ENCODE results near the gene TGFB2. TPM values are rescaled to one million over a fixed set of nuclear protein-coding genes. Genes with fewer than 3 reads are reported as not detected.

TGFB2 gene
- total and polyA plus RNA-seq, 4 donors = 0.21 to 0.75 (median 0.41) TPM

DNA sequence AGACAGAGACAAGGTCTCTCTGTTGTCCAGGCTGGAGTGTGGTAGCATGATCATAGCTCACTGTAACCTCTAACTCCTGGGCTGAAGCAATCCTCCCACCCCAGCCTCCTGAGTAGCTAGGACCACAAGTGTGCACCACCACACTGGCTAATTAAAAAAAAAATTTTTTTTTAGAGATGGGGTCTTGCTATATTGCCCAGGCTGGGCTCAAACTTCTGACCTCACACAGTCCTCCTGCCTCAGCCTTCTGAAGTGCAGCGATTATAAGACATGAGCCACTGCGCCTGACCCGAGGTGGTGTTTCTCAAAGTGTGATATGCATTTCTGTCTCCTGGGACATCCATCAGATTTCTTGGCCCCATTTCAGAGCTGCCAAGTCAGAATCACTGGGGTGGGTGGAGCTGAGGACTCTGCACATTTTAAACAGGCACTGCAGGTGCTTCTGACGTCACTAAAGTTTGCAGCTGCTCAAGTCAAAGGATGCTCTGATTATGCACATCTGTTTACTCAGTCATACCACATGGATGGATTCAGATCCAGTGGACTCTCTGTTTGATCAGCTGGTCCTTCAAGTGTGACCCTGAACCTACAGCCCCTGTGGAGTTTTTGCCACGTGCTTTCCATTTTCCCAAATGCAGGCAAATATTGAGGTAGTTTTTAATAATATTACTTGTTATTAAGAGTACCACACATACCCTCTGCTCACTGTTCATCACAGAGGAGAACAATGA is 21.4 kb downstream of the TGFB2 start (continued):
- TF ChIP-seq FOXA2 (IDR thresholded peaks at IDR 0.05) = no peak

DNA sequence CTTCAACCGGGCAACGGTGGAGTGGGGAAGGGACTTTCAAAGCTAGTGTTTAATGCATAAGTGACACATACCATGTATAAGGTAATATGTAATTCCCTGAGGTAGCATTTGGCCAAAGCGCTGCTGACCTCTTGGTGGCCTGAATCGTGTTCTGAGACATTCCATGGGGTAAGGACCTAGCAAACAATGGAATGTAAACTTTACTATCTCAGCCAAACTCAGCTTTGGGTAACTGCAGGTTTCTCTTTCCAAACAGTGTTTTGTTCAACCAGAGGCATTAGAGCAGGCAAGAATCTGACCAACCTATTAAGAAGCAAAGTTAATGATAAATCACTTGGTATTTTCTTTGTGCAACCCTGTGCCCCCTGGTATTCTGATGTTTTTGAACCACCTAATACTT is 22.0 kb downstream of the TGFB2 start:
- Histone ChIP-seq H3K9me3 (ENCODE audit: control insufficient read depth in 4 of 4, low read length in 3 of 4) (no peaks in the 10 kb centered on the region), H3K4me1 (ENCODE audit: control insufficient read depth in 4 of 4, insufficient read depth in 4 of 4, low read length in 3 of 4) (peaks cover 0 to 5% (median 2%) of the 10 kb centered on the region in 4 donors), H3K27me3 (ENCODE audit: control insufficient read depth in 4 of 4, insufficient read depth in 4 of 4, low read length in 3 of 4) (no peaks in the 10 kb centered on the region), H3K36me3 (ENCODE audit: control insufficient read depth in 4 of 4, insufficient read depth in 3 of 4, low read depth in 1 of 4, low read length in 3 of 4) (no peaks in the 10 kb centered on the region), H3K27ac (ENCODE audit: low read depth in 1 of 2, low read length in 2 of 2) (no peak overlapping the region), H3K4me3 (ENCODE audit: low read depth in 1 of 3, low read length in 3 of 3) (no peak overlapping the region), H3K9ac (ENCODE audit: low read depth in 1 of 2, low read length in 2 of 2) (no peak overlapping the region)
- DNase-seq (ENCODE audit: low spot score) = no peak
- TF ChIP-seq, protein P1, sequence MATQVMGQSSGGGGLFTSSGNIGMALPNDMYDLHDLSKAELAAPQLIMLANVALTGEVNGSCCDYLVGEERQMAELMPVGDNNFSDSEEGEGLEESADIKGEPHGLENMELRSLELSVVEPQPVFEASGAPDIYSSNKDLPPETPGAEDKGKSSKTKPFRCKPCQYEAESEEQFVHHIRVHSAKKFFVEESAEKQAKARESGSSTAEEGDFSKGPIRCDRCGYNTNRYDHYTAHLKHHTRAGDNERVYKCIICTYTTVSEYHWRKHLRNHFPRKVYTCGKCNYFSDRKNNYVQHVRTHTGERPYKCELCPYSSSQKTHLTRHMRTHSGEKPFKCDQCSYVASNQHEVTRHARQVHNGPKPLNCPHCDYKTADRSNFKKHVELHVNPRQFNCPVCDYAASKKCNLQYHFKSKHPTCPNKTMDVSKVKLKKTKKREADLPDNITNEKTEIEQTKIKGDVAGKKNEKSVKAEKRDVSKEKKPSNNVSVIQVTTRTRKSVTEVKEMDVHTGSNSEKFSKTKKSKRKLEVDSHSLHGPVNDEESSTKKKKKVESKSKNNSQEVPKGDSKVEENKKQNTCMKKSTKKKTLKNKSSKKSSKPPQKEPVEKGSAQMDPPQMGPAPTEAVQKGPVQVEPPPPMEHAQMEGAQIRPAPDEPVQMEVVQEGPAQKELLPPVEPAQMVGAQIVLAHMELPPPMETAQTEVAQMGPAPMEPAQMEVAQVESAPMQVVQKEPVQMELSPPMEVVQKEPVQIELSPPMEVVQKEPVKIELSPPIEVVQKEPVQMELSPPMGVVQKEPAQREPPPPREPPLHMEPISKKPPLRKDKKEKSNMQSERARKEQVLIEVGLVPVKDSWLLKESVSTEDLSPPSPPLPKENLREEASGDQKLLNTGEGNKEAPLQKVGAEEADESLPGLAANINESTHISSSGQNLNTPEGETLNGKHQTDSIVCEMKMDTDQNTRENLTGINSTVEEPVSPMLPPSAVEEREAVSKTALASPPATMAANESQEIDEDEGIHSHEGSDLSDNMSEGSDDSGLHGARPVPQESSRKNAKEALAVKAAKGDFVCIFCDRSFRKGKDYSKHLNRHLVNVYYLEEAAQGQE (IDR thresholded peaks at IDR 0.05) = no peak
- no peak for TF ChIP-seq FOXA1 (IDR thresholded peaks at IDR 0.05)
- no peak for TF ChIP-seq TAF1 (conservative IDR thresholded peaks at IDR 0.05)
- TF ChIP-seq, protein P2, sequence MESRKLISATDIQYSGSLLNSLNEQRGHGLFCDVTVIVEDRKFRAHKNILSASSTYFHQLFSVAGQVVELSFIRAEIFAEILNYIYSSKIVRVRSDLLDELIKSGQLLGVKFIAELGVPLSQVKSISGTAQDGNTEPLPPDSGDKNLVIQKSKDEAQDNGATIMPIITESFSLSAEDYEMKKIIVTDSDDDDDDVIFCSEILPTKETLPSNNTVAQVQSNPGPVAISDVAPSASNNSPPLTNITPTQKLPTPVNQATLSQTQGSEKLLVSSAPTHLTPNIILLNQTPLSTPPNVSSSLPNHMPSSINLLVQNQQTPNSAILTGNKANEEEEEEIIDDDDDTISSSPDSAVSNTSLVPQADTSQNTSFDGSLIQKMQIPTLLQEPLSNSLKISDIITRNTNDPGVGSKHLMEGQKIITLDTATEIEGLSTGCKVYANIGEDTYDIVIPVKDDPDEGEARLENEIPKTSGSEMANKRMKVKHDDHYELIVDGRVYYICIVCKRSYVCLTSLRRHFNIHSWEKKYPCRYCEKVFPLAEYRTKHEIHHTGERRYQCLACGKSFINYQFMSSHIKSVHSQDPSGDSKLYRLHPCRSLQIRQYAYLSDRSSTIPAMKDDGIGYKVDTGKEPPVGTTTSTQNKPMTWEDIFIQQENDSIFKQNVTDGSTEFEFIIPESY (IDR thresholded peaks at IDR 0.05) = no peak
- no peak for TF ChIP-seq FOXA2 (IDR thresholded peaks at IDR 0.05)
- TF ChIP-seq NR2F2 (IDR thresholded peaks at IDR 0.05) = no peak
- no peak for TF ChIP-seq GABPA (IDR thresholded peaks at IDR 0.05 in 1 of 2, conservative IDR thresholded peaks at IDR 0.05 in 1 of 2)
- TF ChIP-seq HNF4G (IDR thresholded peaks at IDR 0.05) = no peak
- TF ChIP-seq RAD21 (IDR thresholded peaks at IDR 0.05) = no peak
- no peak for TF ChIP-seq SP1 (IDR thresholded peaks at IDR 0.05)
- TF ChIP-seq YY1 (IDR thresholded peaks at IDR 0.05) = no peak
- no peak for TF ChIP-seq EGR1 (IDR thresholded peaks at IDR 0.05; ENCODE audit: low read depth in 2 of 2)
- no peak for TF ChIP-seq HNF4A (conservative IDR thresholded peaks at IDR 0.05)
- TF ChIP-seq JUND (IDR thresholded peaks at IDR 0.05) = no peak
- TF ChIP-seq, protein P3, sequence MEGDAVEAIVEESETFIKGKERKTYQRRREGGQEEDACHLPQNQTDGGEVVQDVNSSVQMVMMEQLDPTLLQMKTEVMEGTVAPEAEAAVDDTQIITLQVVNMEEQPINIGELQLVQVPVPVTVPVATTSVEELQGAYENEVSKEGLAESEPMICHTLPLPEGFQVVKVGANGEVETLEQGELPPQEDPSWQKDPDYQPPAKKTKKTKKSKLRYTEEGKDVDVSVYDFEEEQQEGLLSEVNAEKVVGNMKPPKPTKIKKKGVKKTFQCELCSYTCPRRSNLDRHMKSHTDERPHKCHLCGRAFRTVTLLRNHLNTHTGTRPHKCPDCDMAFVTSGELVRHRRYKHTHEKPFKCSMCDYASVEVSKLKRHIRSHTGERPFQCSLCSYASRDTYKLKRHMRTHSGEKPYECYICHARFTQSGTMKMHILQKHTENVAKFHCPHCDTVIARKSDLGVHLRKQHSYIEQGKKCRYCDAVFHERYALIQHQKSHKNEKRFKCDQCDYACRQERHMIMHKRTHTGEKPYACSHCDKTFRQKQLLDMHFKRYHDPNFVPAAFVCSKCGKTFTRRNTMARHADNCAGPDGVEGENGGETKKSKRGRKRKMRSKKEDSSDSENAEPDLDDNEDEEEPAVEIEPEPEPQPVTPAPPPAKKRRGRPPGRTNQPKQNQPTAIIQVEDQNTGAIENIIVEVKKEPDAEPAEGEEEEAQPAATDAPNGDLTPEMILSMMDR (IDR thresholded peaks at IDR 0.05; ENCODE audit: low read depth, low read length, missing input control) = no peak
- no peak for TF ChIP-seq RXRA (IDR thresholded peaks at IDR 0.05)
- WGBS = 35% methylated on average over 4 of the region's 4 CpGs

Data from liver (tissue), 9 donors.